Activated CD4-positive, alpha-beta T cell treated with anti-CD3 and anti-CD28 coated beads, Interleukin-10, Interleukin-2, amounts not matched to agents 100 ng/mL and 50 ng/mL, durations not matched to agents 16 hours and 8 hours (primary cell): ENCODE results near the gene KCNC3.

ENCODE experiments used
- DNase-seq: peaks from one replicate; pipeline ENCODE4 v3.0.0-alpha.2; 2020

Gene KCNC3

GRCh38 chr19:50272263-50272897, 56.8 kb downstream of the KCNC3 start:
- no peak for DNase-seq

GRCh38 chr19:50269653-50270052, 59.5 kb downstream of the KCNC3 start:
- no peak for DNase-seq

- DNase-seq: no peak
Observed at GRCh38 chr19:50268501-50268900, 60.7 kb downstream of the KCNC3 start.

GRCh38 chr19:50268041-50268440, 61.1 kb downstream of the KCNC3 start:
- no peak for DNase-seq

DNA sequence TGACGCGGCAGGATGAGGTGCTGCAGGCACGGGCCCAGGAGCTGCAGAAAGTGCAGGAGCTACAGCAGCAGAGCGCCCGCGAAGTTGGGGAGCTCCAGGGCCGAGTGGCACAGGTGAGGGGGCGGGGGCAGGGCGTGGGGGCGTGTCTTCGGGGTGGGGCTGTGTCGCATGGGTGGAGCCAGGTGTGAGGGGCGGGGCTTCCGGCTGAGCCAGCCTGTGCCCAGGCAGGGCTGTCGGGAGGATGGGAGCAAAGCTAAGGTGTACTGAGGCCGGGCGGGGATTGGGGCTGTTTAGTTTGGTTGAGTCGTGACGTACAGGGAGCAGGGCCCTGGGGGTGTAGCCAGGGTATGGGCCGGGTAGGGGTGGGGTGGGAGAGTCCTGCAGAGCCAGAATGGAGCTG, 62.3 kb downstream of the KCNC3 start:
- DNase-seq: peak; percentile 44

DNA sequence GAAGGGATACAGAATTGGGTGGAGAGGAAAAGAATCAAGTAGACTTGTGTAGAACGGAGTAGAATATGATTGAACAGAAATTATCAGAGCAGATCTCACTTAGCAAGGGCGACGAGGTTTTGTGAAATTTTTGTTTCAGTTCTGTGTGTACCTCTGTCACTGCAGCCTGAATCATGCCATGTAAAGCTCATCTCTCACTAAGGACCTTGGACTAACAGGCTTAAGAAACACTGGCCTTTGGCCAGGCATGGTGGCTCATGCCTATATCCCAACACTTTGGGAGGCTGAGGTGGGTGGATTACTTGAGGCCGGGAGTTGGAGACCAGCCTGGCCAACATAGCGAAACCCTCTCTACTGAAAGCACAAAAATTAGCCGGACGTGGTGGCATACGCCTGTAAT, 63.1 kb downstream of the KCNC3 start:
- DNase-seq: no peak

- DNase-seq: no peak
Observed at GRCh38 chr19:50264483-50265186, 64.5 kb downstream of the KCNC3 start.

DNA sequence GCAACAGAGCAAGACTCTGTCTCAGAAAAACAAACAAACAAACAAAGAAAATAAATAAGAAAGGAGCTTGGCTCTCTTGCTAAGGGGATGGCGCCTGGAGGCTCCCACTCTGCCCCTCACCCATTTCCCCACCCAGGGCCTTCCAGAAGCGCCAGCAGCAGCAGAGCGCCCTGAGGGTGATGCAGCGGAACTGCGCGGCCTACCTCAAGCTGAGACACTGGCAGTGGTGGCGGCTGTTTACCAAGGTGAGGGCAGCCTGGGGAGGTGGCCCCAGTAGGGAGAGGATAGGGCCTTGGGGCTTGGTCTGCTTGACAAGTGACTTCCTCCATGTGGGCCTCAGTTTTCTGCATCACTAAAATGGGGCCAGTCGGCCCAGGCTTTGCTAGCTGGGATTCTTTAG, 66.0 kb downstream of the KCNC3 start:
- no peak for DNase-seq
